GM12878 (cell line): ENCODE measurements around the gene DIDO1. TPM values are rescaled to one million over a fixed set of nuclear protein-coding genes. Genes with fewer than 3 reads are reported as not detected.

ENCODE experiments used
- ATAC-seq: fragments of 200-7000 bp; cut with Tn5 transposase; 3 replicates; pipeline ENCODE4 v1.9.1; 2020; ENCODE audit warnings: mild to moderate bottlenecking, moderate library complexity
- BruUV-seq: library from RNA; stranded (reverse); fragments of 400-500 nt; replicated peaks from 2 replicates; lab custom pipeline; 2021; lab: Mats Ljungman, UMichigan
- CTCF ChIA-PET: fragments of 300-600 bp; sonication (Branson Sonifier 250); formaldehyde crosslinking; extraction: SDS; loops from one replicate; lab custom pipeline; 2021; ENCODE audit warnings: inconsistent platforms; lab: Yijun Ruan, JAX
- POLR2A ChIA-PET: fragments of 350-600 bp; formaldehyde crosslinking; extraction: SDS; loops from one replicate; lab custom pipeline; 2021; ENCODE audit warnings: inconsistent platforms; lab: Charles Lee
- RAD21 ChIA-PET: fragments of 300-600 bp; sonication (Branson Sonifier 250); formaldehyde crosslinking; loops from one replicate; lab custom pipeline; 2023; ENCODE audit warnings: antibody characterized with exemption; ENCODE audit not compliant: unreplicated experiment; lab: Charles Lee
- SMC1A ChIA-PET: fragments of 300-600 bp; sonication (Branson Sonifier 250); formaldehyde crosslinking; loops from one replicate; lab custom pipeline; 2023; ENCODE audit not compliant: unreplicated experiment, uncharacterized antibody; lab: Charles Lee
- DNase-seq: peaks from one replicate; pipeline ENCODE4 v3.0.0-alpha.2; 2011; ENCODE audit warnings: low read depth, low spot score
- FAIRE-seq: peaks from 3 replicates; lab custom pipeline; 2011; peaks lifted over from hg19 to GRCh38; lab: Jason Lieb, UNC
- H2AFZ ChIP-seq: 2 replicates; pipeline ENCODE4 v1.6.0; 2011; ENCODE audit warnings: low read depth, low read length, control low read depth; ENCODE audit not compliant: control insufficient read depth
- H3K27ac ChIP-seq: 2 replicates; pipeline ENCODE4 v1.5.1; 2011; ENCODE audit warnings: control low read depth; ENCODE audit not compliant: control insufficient read depth, insufficient read depth
- H3K27me3 ChIP-seq, 2 experiments: replicated peaks in 1 of 2; 2 replicates each; pipeline versions ENCODE4 v1.6.0 to v1.6.1; 2011; ENCODE audit warnings: low read length in 1 of 2; ENCODE audit not compliant: control insufficient read depth in 2 of 2, insufficient read depth in 2 of 2
- H3K36me3 ChIP-seq, 2 experiments: 2 replicates each; pipeline ENCODE4 v1.5.1; 2011; ENCODE audit warnings: low read length in 1 of 2; ENCODE audit not compliant: control insufficient read depth in 2 of 2, insufficient read depth in 2 of 2
- H3K4me1 ChIP-seq: 2 replicates; pipeline ENCODE4 v1.6.1; 2011; ENCODE audit warnings: mild to moderate bottlenecking, low read length, moderate library complexity, mixed read lengths; ENCODE audit not compliant: control insufficient read depth, insufficient read depth
- H3K4me2 ChIP-seq: 2 replicates; pipeline ENCODE4 v1.6.0; 2011; ENCODE audit warnings: control low read depth; ENCODE audit not compliant: control insufficient read depth, insufficient read depth
- H3K4me3 ChIP-seq: fragments of 200-600 bp; sonication (generic); 2 replicates; pipeline ENCODE4 v1.5.1; 2016
- H3K79me2 ChIP-seq: 2 replicates; pipeline ENCODE4 v1.6.0; 2011; ENCODE audit warnings: low read length; ENCODE audit not compliant: control insufficient read depth, insufficient read depth
- H3K9ac ChIP-seq: 2 replicates; pipeline ENCODE4 v1.8.0; 2011; ENCODE audit warnings: low read length, control low read depth, mixed read lengths; ENCODE audit not compliant: control insufficient read depth, insufficient read depth
- H3K9me3 ChIP-seq: replicated peaks from 3 replicates; pipeline ENCODE4 v1.5.1; 2011; ENCODE audit warnings: mild to moderate bottlenecking, low read length; ENCODE audit not compliant: control insufficient read depth, insufficient read depth
- H4K20me1 ChIP-seq: 2 replicates; pipeline ENCODE4 v1.6.0; 2011; ENCODE audit not compliant: control insufficient read depth, insufficient read depth
- BACH1 ChIP-seq: fragments of 450-650 bp; IDR thresholded peaks from 2 replicates; pipeline ENCODE4 v1.6.1; 2017; ENCODE audit warnings: mild to moderate bottlenecking, borderline replicate concordance
- EP300 ChIP-seq, 2 experiments: fragments of 150-350 bp in 1 of 2; IDR thresholded peaks; 2 replicates each; pipeline ENCODE4 v1.6.1; 2011 to 2012; ENCODE audit warnings: low read depth in 2 of 2, low read length in 2 of 2, borderline replicate concordance in 1 of 2, improper control_type of control experiment in 1 of 2, inconsistent platforms in 1 of 2; ENCODE audit not compliant: control insufficient read depth in 1 of 2
- HDAC6 ChIP-seq: fragments of 200-600 bp; sonication (generic); IDR thresholded peaks from one replicate; pipeline ENCODE4 v1.8.0; 2017; ENCODE audit warnings: antibody characterized with exemption; ENCODE audit not compliant: unreplicated experiment
- IRF4 ChIP-seq: IDR thresholded peaks from 2 replicates; pipeline ENCODE4 v1.6.1; 2011; ENCODE audit warnings: low read depth, low read length
- SIN3A ChIP-seq: IDR thresholded peaks from 2 replicates; pipeline ENCODE4 v1.6.1; 2012; ENCODE audit warnings: low read depth, low read length, improper control_type of control experiment
- SIX5 ChIP-seq: IDR thresholded peaks from 2 replicates; pipeline ENCODE4 v1.6.1; 2011; ENCODE audit warnings: mild to moderate bottlenecking, low read depth, low read length, moderate library complexity; ENCODE audit not compliant: severe bottlenecking
- SREBF2 ChIP-seq: IDR thresholded peaks from 2 replicates; pipeline ENCODE4 v1.6.1; 2012; ENCODE audit warnings: mild to moderate bottlenecking, low read length
- STAT1 ChIP-seq: fragments of 450-650 bp; conservative IDR thresholded peaks from 2 replicates; pipeline ENCODE4 v1.6.1; 2014; ENCODE audit warnings: antibody characterized with exemption, mild to moderate bottlenecking
- TARDBP ChIP-seq: IDR thresholded peaks from 2 replicates; pipeline ENCODE4 v1.6.1; 2016; ENCODE audit warnings: borderline replicate concordance
- TBL1XR1 ChIP-seq: IDR thresholded peaks from 2 replicates; pipeline ENCODE4 v1.6.1; 2012; ENCODE audit warnings: low read depth, low read length, improper control_type of control experiment
- ZNF207 ChIP-seq: fragments of 450-650 bp; IDR thresholded peaks from 2 replicates; pipeline ENCODE4 v1.6.1; 2014; ENCODE audit warnings: antibody characterized with exemption, mild to moderate bottlenecking, borderline replicate concordance
- ZZZ3 ChIP-seq: IDR thresholded peaks from 2 replicates; pipeline ENCODE4 v1.6.1; 2011; ENCODE audit warnings: low read depth; ENCODE audit not compliant: control insufficient read depth, insufficient read length
- WGBS: methylation state at CpG from one replicate; pipeline ENCODE4 v1.1.6; 2016; ENCODE audit warnings: low lambda C conversion rate; ENCODE audit not compliant: insufficient replicate concordance, insufficient coverage; ENCODE audit errors: missing lambda C conversion rate; 5-methylcytosine and 5-hydroxymethylcytosine counted together
- in situ Hi-C: fragments of 300-500 bp; cut with MboI; formaldehyde crosslinking; loops from 9 replicates; pipeline ENCODE4 v1.14.3; 2018; ENCODE audit warnings: mixed read lengths
- intact Hi-C: fragments of 100-400 bp; cut with micrococcal nuclease; formaldehyde crosslinking; loops from one replicate; pipeline ENCODE4 v1.14.2; 2022; ENCODE audit not compliant: unreplicated experiment
- polyA plus RNA-seq, 11 experiments: library from polyadenylated mRNA; depleted of rRNA in 4 of 11; unstranded in 6 of 11; stranded (reverse) in 5 of 11; fragments of >200 nt; fragmentation: Nextera tagmentation in 4 of 11; fragmentation: Illumina TruSeq in 1 of 11; extraction: Ambion mirVana in 4 of 11; extraction: Trizol in 1 of 11; gene quantifications; 1 replicate in 1 of 11; 2 replicates in 10 of 11; pipeline versions ENCODE4 v1.2.1 to v1.2.3, GENCODE V29; 2011 to 2016; ENCODE audit warnings: inconsistent platforms in 2 of 11, missing spikeins in 2 of 11, low read depth in 1 of 11
- total RNA-seq, 4 experiments: library from RNA; depleted of rRNA in 3 of 4; stranded (reverse); fragments of >200 nt in 3 of 4; fragmentation: Illumina TruSeq in 1 of 4; extraction: Trizol in 1 of 4; gene quantifications; 2 replicates each; pipeline versions ENCODE4 v1.2.1 to v1.2.3, GENCODE V29; 2013 to 2021
- TF ChIP-seq, protein P1 (sequence below): fragments of 450-650 bp; IDR thresholded peaks from 2 replicates; pipeline ENCODE4 v1.6.1; 2016; ENCODE audit warnings: mild to moderate bottlenecking, moderate library complexity, borderline replicate concordance
- TF ChIP-seq, protein P2 (sequence below), 3 experiments: IDR thresholded peaks in 2 of 3; conservative IDR thresholded peaks in 1 of 3; 2 replicates each; pipeline ENCODE4 v1.5.1; 2011; ENCODE audit warnings: low read depth in 3 of 3, low read length in 3 of 3, mild to moderate bottlenecking in 3 of 3, control low read depth in 2 of 3, moderate library complexity in 2 of 3, inconsistent platforms in 1 of 3, mixed read lengths in 1 of 3; ENCODE audit not compliant: control insufficient read depth in 2 of 3, insufficient read depth in 1 of 3; ENCODE audit errors: extremely low read depth in 1 of 3
- TF ChIP-seq, protein P3 (sequence below): fragments of 450-650 bp; IDR thresholded peaks from 2 replicates; pipeline ENCODE4 v1.6.1; 2017; ENCODE audit warnings: low read depth, mild to moderate bottlenecking, moderate library complexity
- TF ChIP-seq, protein P4 (sequence below): IDR thresholded peaks from 2 replicates; pipeline ENCODE4 v1.6.1; 2011; ENCODE audit warnings: borderline replicate concordance, low read depth, mild to moderate bottlenecking, moderate library complexity, low read length; ENCODE audit not compliant: insufficient read depth, poor library complexity, severe bottlenecking

DIDO1 gene
- total and polyA plus RNA-seq, 10 of the 15 experiments (the other 5 are each of a cell fraction or from before 2014, with no cell fraction given) = 5.5 to 56.4 (median 38.4) TPM

DNA sequence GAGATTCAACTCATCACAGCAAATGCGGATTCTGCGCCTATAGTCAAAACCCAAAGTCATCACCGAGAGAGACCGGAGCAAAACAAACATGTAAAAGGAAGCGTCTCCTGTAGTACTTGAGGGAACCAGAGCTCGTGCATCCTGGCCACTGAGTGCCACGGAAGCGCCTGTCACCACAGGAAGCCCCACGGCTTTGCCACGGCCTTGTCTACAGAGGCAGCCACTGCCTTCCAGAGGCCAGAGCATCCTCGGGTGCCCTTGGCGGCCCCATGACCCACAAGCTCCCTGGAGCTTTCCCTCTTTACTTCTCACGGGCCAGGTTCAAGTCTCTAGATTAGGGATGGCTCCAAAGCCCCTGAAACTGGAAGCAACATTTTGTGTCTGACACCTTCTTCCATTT lies 72.2 kb downstream of the DIDO1 start:
- ChIA-PET POLR2A (no interaction called here), CTCF (interaction anchor here (0.6 kb wide), 1 partner anchor 216 kb away, joined by 3 read pairs; no protein-coding TSS in a partner anchor), SMC1A (no interaction called here), RAD21 (no interaction called here)
- Histone ChIP-seq H3K4me2 (no peak overlapping the region), H2AFZ (no peak overlapping the region), H3K9ac (no peak overlapping the region), H3K27ac (no peak overlapping the region), H3K36me3 (no peaks in the 10 kb centered on the region), H3K4me1 (no peaks in the 10 kb centered on the region; the same call in 1 of the 2 replicates), H3K79me2 (no peaks in the 10 kb centered on the region), H4K20me1 (no peaks in the 10 kb centered on the region), H3K9me3 (no peaks in the 10 kb centered on the region), H3K27me3 (no peaks in the 10 kb centered on the region; a peak in 1 of 4 replicates), H3K4me3 (no peak overlapping the region)
- FAIRE-seq (no peak), DNase-seq (no peak), ATAC-seq (no peak)
- in situ Hi-C loops (no loop called here), intact Hi-C loops (no loop called here)
- 95% methylated on average over 13 of the region's 13 CpGs for WGBS
- BruUV-seq = no TSS peak
- TF ChIP-seq, protein P1, sequence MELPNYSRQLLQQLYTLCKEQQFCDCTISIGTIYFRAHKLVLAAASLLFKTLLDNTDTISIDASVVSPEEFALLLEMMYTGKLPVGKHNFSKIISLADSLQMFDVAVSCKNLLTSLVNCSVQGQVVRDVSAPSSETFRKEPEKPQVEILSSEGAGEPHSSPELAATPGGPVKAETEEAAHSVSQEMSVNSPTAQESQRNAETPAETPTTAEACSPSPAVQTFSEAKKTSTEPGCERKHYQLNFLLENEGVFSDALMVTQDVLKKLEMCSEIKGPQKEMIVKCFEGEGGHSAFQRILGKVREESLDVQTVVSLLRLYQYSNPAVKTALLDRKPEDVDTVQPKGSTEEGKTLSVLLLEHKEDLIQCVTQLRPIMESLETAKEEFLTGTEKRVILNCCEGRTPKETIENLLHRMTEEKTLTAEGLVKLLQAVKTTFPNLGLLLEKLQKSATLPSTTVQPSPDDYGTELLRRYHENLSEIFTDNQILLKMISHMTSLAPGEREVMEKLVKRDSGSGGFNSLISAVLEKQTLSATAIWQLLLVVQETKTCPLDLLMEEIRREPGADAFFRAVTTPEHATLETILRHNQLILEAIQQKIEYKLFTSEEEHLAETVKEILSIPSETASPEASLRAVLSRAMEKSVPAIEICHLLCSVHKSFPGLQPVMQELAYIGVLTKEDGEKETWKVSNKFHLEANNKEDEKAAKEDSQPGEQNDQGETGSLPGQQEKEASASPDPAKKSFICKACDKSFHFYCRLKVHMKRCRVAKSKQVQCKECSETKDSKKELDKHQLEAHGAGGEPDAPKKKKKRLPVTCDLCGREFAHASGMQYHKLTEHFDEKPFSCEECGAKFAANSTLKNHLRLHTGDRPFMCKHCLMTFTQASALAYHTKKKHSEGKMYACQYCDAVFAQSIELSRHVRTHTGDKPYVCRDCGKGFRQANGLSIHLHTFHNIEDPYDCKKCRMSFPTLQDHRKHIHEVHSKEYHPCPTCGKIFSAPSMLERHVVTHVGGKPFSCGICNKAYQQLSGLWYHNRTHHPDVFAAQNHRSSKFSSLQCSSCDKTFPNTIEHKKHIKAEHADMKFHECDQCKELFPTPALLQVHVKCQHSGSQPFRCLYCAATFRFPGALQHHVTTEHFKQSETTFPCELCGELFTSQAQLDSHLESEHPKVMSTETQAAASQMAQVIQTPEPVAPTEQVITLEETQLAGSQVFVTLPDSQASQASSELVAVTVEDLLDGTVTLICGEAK = no peak
- TF ChIP-seq ZZZ3 (no peak), IRF4 (no peak), HDAC6 (no peak), SREBF2 (no peak), STAT1 (no peak), EP300 (IDR thresholded peaks at IDR 0.05; ENCODE audit: borderline replicate concordance in 1 of 2, control insufficient read depth in 1 of 2, low read depth in 2 of 2, low read length in 2 of 2) (no peak), SIN3A (no peak), TARDBP (no peak), TBL1XR1 (no peak), ZNF207 (no peak), BACH1 (no peak), SIX5 (no peak)
- TF ChIP-seq, protein P2, sequence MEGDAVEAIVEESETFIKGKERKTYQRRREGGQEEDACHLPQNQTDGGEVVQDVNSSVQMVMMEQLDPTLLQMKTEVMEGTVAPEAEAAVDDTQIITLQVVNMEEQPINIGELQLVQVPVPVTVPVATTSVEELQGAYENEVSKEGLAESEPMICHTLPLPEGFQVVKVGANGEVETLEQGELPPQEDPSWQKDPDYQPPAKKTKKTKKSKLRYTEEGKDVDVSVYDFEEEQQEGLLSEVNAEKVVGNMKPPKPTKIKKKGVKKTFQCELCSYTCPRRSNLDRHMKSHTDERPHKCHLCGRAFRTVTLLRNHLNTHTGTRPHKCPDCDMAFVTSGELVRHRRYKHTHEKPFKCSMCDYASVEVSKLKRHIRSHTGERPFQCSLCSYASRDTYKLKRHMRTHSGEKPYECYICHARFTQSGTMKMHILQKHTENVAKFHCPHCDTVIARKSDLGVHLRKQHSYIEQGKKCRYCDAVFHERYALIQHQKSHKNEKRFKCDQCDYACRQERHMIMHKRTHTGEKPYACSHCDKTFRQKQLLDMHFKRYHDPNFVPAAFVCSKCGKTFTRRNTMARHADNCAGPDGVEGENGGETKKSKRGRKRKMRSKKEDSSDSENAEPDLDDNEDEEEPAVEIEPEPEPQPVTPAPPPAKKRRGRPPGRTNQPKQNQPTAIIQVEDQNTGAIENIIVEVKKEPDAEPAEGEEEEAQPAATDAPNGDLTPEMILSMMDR (IDR thresholded peaks at IDR 0.05 in 2 of 3, conservative IDR thresholded peaks at IDR 0.05 in 1 of 3; ENCODE audit: control insufficient read depth in 2 of 3, extremely low read depth in 1 of 3, insufficient read depth in 1 of 3, low read depth in 3 of 3, low read length in 3 of 3) = no peak
- TF ChIP-seq, protein P3, sequence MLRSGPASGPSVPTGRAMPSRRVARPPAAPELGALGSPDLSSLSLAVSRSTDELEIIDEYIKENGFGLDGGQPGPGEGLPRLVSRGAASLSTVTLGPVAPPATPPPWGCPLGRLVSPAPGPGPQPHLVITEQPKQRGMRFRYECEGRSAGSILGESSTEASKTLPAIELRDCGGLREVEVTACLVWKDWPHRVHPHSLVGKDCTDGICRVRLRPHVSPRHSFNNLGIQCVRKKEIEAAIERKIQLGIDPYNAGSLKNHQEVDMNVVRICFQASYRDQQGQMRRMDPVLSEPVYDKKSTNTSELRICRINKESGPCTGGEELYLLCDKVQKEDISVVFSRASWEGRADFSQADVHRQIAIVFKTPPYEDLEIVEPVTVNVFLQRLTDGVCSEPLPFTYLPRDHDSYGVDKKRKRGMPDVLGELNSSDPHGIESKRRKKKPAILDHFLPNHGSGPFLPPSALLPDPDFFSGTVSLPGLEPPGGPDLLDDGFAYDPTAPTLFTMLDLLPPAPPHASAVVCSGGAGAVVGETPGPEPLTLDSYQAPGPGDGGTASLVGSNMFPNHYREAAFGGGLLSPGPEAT = no peak
- TF ChIP-seq, protein P4, sequence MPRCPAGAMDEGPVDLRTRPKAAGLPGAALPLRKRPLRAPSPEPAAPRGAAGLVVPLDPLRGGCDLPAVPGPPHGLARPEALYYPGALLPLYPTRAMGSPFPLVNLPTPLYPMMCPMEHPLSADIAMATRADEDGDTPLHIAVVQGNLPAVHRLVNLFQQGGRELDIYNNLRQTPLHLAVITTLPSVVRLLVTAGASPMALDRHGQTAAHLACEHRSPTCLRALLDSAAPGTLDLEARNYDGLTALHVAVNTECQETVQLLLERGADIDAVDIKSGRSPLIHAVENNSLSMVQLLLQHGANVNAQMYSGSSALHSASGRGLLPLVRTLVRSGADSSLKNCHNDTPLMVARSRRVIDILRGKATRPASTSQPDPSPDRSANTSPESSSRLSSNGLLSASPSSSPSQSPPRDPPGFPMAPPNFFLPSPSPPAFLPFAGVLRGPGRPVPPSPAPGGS = no peak
